NCI-H460 (cell line): Measurements from ENCODE around the gene GLB1L2. TPM values are rescaled to one million over a fixed set of nuclear protein-coding genes. Genes with fewer than 3 reads are reported as not detected.

Experiments
- DNase-seq: peaks from one replicate; pipeline ENCODE4 v3.0.0-alpha.2; 2016; ENCODE audit warnings: low read depth; ENCODE audit errors: extremely low read depth
- total RNA-seq: library from RNA; depleted of rRNA; stranded (reverse); fragments of >200 nt; shearing (Covaris generic); gene quantifications from 2 replicates; pipeline ENCODE4 v1.2.3, GENCODE V29; 2014

The GLB1L2 gene
- total RNA-seq, 1 experiment from 2014 or later = 8.9 TPM

GRCh38 chr11:134346101-134346975, 14.6 kb downstream of the GLB1L2 start:
- DNase-seq = no peak

DNA sequence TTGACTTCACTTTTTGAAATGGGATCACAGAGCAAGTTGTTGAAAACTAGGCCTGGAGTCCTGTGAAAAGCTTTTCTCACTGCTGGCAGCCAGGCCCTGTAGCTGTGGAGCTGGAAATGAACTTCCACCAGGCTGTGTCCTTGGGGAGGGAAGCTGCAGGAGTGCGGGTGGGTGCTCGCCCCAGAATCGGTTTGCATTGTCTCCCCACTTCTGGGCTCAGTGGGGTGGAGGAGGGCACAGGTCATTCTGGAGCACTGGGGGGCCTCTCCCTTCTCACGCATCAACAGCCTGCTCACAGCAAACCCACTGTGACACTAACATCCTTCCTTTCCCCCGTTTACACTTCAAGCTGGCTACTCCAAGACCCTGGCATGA, 15.2 kb downstream of the GLB1L2 start:
- DNase-seq = no peak

DNA sequence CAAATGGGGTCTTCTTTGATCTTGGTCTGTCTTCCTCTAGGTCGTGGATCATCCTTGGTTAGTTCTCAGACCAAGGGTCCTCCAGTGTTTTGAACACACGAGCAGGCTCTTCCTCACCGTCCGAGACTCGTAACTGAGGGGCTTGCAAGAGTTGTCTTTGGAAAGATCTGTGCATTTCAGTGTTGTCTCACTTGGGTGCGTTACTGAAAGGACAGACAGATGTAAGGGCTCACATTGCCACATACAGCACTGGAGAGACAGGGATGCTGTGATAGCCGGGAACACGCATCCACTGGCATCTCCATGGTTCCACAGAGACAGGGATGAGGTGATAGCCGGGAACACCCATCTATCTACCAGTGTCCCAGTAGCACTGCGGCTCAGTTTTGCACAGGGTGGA, 15.7 kb downstream of the GLB1L2 start:
- no peak for DNase-seq

GRCh38 chr11:134349109-134349801, 17.5 kb downstream of the GLB1L2 start:
- DNase-seq = no peak

GRCh38 chr11:134349802-134350355, 18.1 kb downstream of the GLB1L2 start:
- no peak for DNase-seq

DNA sequence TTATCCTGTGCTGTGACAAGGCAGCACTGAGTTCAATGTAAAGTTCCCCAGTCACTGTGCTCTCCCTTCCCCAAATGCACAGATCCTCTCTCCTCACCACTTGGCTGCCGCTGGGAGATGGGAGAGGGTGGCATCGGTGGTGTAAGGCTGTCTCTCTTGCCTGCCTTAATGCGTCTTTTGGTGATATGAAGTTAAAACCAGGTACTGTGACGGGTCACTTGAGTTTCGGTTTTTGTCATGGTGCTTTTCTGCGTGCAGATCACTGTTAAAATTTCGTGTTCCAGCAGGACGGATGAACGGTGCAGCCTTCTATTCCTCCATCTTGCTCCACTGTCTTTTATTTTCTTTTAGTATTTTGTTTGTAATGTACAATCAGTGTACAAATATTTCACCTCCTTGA, 18.6 kb downstream of the GLB1L2 start:
- no peak for DNase-seq

DNA sequence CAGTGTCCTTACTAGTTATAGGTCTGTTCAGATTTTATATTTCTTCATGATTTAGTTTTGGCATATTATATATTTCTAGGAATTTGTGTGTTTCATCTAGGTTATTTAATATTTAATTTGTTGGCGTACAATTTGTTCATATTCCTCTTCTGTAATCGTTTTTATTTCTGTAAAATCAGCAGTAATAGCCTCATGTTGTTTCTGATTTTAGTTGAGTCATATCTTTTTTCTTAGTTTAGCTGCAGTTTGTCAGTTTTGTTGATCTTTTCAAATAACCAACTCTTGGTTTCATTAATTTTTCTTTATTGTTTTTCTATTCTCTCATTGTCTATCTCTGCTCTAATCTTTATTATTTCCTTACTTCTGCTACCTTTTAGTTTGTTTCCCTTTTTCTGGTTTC, 20.3 kb downstream of the GLB1L2 start:
- no peak for DNase-seq

DNA sequence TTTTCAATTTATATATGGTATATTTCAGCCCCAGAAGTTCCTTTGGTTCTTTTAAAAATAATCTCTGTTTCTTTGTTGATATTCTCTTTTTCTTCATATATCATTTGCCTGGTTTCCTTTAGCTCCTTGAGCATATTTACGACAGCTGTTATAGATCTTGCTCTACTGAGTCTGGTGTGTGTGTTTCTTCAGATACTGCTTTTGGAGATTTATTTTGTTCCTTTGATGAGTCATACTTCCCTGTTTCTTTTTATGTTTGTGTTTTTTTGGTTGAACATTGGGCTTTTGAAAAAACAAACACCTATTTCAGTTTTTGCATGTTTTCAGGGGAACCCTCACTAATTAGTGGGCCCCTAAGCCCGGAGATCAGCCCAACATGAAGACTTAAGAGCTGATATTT, 23.3 kb downstream of the GLB1L2 start:
- DNase-seq = no peak

DNA sequence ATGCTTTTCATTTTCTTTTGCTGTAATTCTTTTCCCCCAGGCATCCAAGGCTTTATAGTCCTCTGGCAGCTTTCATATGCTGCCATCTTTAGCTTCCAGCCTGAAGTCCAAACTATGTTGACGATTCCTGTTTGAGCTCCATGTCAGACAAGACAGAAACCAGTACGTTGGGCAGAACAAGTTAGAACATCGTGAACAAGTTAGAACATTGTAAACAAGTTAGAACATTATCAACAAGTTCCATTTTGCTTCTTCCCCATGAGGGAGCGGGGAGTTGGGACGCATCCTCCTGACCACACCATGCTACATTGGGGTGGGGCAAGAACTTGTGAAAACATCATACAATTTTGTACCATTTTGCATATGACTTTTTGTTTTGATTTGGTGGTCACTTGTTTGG, 23.9 kb downstream of the GLB1L2 start:
- no peak for DNase-seq

DNA sequence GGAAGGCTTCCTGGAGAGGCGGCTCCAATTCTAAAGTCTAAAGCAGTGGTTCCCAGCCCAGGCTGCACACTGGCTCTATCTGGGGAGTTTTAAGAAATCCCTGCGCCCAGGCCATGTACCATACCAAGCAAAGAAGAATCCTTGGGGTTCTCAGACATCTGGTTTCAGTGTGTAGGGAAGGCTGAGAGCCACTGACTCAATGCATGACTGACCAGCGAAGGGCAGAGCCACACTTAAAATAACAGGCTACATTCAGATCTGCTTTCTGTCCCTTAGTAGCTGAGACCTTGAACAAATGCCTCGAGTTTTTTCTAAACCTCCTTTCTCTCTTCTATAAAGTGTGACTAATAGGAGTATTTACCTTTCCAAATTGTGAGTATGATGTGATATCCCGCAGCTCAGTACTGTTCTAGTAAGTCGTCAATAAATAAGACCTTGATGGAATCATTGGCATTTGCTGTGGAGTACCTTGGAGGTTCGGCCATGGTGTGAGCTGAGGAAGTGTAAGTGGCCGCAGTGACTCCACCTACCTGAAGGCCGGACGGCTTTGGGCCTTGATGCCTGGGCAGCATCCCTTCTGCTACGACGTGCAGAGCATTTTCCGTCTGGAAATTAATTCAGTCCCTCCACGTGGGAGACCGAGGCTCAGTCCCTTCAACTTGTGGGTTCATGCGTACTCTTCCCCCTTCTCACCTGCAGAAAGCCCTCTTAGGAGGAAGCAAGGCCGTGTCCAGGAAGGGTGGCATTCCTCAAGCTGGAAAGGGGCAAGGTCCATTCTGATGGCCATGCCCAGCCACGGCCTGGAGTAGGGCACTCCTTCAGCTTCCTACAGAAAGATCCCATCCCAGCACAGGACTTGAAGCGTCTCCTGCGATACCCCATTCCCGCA, 25.1 kb downstream of the GLB1L2 start:
- DNase-seq = no peak

DNA sequence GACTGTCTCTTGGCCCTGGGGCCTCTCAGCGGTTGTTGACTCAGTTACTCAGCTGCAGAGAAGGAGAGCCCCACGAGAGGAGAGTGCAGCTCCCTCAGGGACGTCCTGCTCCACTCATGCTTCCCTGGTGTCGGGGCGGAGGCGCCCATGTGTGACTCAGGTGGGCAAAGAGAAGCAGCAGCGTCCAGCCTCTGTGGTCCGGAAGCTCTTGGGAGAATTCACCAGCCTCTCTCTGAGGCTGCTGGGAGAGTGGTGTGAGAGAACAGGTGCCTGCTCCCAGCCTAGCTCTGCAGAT, 25.7 kb downstream of the GLB1L2 start:
- no peak for DNase-seq

GRCh38 chr11:134358165-134358855, 26.5 kb downstream of the GLB1L2 start:
- no peak for DNase-seq

- no peak for DNase-seq
Measured at GRCh38 chr11:134358856-134359490, 27.2 kb downstream of the GLB1L2 start.

DNA sequence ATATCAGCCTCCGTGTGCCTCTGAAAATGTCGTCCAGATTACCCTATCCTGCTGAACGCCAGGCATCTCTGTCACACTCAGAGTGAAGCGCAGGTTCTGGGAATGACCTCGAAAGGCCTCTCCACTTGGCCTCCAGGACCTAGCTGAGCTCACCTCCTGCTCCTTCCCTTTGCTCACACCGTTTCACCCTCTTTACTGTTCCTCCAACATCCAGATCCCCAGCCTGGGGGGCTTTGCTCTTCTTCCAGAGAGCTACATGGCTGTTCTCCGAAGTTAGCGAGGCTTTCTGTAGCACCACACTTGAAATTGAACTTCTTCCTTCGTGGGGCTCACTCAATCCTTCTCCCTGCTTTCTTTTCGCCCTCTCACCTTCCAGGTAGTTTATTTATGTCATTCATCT, 27.9 kb downstream of the GLB1L2 start:
- DNase-seq = no peak

GRCh38 chr11:134360050-134360835, 28.5 kb downstream of the GLB1L2 start:
- DNase-seq = peak; percentile 74

DNA sequence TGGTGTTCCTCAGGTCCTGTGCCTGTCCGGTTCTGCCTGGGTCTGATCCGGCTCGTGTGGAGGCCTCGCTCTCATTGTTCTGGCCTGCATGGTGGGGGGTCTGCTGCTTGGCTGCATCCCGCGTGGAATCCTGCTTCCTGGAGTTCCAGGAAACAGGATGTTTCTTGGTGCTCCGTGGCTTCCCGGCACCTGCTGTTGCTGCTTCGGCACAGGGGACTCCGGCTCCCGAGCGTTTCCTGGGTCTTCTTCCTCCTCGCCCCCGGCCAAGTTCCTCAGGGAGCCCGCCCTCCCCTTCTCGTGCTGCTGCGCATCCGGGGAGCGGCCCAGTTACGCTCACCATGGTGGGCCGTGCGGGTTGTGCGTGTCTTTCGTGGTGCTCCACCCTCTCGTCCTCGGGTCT, 29.9 kb downstream of the GLB1L2 start:
- DNase-seq = no peak

- DNase-seq = no peak
Measured at GRCh38 chr11:134362192-134362901, 30.6 kb downstream of the GLB1L2 start.

GRCh38 chr11:134363161-134363560, 31.4 kb downstream of the GLB1L2 start:
- no peak for DNase-seq

DNA sequence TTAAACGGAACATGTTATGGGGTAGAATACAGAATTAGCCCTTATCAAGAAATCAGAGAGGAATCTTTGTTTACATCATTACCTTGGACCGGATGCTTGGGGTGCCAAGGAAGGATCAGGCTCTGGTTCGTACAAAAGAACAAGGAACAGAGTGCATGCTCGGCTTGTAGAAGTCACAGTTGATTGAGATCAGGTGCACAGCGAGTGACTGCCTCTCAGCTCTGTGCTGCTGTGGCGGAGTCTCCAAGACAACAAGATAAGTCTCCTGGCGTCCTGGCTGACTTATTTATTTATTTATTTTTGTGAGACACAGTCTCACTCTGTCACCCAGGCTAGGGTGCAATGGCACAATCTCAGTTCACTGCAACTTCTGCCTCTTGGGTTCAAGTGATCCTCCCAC, 31.8 kb downstream of the GLB1L2 start:
- no peak for DNase-seq
